Measurements from ENCODE around the gene CADPS2.

The CADPS2 gene

DNA sequence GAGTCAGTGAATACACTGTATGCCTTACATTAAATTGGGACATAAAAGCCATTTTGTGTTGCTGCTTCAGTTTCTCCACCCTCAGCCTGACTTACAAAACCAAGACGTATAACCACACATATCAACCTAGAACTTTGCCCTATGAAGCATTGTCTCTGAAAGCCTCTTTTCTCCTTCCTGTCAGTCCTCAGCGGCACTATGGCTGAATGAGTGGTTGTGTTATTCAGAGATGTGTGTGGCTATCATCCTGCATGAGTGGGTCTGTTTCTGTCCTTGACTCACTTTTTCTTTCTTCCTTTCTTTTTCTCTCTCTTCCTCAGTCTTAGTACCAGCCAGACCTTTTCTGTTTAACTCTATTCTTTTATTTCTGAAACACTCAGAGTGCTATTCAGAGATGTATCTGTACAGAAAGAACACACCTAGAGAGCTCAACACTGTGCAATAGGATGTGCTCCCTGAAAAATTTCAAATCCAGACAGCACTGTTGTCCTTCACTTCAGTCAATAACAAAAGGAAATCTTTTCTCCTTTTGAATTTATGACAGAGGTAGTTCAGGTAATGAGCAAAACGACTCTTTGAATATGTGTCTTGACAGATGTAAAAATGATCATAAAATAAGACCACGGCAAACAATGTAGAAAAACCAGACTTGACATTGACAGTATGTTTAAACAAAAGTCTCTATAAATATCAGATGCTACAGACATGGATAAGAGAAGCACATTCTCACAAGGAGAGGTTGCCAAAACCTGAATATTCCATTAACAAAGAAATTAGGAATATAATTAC, 418.4 kb downstream of the CADPS2 start:
- TF ChIP-seq, protein P1, sequence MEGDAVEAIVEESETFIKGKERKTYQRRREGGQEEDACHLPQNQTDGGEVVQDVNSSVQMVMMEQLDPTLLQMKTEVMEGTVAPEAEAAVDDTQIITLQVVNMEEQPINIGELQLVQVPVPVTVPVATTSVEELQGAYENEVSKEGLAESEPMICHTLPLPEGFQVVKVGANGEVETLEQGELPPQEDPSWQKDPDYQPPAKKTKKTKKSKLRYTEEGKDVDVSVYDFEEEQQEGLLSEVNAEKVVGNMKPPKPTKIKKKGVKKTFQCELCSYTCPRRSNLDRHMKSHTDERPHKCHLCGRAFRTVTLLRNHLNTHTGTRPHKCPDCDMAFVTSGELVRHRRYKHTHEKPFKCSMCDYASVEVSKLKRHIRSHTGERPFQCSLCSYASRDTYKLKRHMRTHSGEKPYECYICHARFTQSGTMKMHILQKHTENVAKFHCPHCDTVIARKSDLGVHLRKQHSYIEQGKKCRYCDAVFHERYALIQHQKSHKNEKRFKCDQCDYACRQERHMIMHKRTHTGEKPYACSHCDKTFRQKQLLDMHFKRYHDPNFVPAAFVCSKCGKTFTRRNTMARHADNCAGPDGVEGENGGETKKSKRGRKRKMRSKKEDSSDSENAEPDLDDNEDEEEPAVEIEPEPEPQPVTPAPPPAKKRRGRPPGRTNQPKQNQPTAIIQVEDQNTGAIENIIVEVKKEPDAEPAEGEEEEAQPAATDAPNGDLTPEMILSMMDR (conservative IDR thresholded peaks at IDR 0.05; ENCODE audit: low read depth): no peak
- CTCF ChIA-PET: no interaction called here
- DNase-seq (ENCODE audit: low spot score): no peak
- POLR2A ChIA-PET (ENCODE audit: low non-redundant PET): no interaction called here
- H3K27ac ChIP-seq: no peak overlapping the region

DNA sequence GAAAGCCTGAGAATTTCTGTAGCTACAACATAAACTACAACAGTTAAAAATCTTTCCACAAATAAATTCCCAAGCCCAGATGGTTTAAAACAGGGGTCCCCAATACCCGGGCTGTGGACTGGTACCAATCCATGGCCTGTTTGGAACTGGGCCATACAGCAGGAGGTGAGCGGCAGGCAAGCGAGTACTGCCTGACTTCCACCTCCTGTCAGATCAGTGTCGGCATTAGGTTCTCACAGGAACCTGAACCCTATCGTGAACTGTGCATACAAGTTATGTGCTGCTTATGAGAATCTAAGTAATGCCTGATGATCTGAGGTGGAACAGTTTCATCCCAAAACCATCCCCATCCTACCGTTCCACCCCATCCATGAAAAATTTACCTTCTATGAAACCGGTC, 421.0 kb downstream of the CADPS2 start:
- ChIA-PET POLR2A (ENCODE audit: low non-redundant PET) (no interaction called here), CTCF (no interaction called here)
- H3K27ac ChIP-seq: no peak overlapping the region
- TF ChIP-seq, protein P1 (conservative IDR thresholded peaks at IDR 0.05; ENCODE audit: low read depth): no peak
- DNase-seq (ENCODE audit: low spot score): no peak

DNA sequence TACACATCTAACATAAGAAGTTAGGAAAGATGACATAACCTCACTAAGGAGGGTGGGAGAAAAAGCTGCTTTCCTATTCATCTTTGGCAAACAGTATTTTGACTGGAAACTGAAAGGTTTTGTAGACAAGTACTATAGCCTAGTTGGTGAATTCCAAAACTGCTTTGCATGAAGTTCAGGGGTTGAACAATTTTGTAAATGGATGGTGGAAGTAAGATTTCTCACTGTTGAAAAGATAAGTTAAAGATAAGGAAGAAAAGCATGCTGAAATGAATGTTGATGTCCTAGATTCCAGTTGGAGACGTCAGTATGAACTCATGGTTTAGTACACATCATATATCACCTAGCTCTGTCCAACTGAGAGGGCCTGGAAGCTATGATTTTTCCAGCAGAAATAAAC, 422.6 kb downstream of the CADPS2 start:
- ChIA-PET POLR2A (ENCODE audit: low non-redundant PET) (no interaction called here), CTCF (no interaction called here)
- DNase-seq (ENCODE audit: low spot score): no peak
- no peak overlapping the region for H3K27ac ChIP-seq
- TF ChIP-seq, protein P1 (conservative IDR thresholded peaks at IDR 0.05; ENCODE audit: low read depth): no peak

DNA sequence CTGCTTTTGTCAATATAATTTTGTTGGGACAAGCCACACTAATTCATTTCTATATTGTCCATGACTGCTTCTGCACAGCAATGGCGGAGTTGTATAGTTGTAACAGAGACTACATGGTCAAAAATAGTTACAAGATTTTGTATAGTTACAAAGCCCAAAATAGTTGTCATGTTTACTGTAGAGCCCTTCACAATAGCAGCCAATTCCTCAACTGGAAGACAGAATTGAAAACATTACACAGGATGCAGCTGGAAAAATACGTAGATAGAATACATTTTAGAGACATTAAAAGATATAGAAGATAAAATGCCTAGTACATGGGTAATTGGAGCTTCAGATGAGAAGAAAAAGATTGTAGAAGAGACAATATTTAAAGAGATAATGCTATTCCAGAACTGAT, 425.3 kb downstream of the CADPS2 start:
- no peak for DNase-seq (ENCODE audit: low spot score)
- TF ChIP-seq, protein P1 (conservative IDR thresholded peaks at IDR 0.05; ENCODE audit: low read depth): no peak
- no peak overlapping the region for H3K27ac ChIP-seq
- ChIA-PET POLR2A (ENCODE audit: low non-redundant PET) (no interaction called here), CTCF (no interaction called here)

DNA sequence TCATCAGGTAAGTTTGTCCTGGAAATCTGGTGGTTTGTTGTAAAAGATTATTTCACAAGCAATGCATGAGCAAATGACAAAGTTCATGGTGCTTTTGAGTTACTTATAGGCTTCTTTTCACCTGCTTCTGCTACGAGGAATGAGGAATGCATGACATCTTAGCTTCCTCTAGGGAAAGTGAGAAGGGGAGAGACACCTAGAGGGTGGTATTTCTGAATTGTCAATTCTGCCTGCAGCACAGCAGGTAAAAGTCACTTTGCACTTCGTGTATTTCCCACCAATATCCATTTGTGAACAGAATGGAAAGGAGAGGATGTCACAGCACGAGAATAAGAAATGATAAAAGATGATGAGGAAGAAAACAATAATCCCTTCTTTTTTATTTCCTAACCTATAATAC, 428.3 kb downstream of the CADPS2 start:
- POLR2A ChIA-PET (ENCODE audit: low non-redundant PET): no interaction called here
- CTCF ChIA-PET: no interaction called here
- DNase-seq (ENCODE audit: low spot score): no peak
- H3K27ac ChIP-seq: no peak overlapping the region
- TF ChIP-seq, protein P1 (conservative IDR thresholded peaks at IDR 0.05; ENCODE audit: low read depth): no peak

DNA sequence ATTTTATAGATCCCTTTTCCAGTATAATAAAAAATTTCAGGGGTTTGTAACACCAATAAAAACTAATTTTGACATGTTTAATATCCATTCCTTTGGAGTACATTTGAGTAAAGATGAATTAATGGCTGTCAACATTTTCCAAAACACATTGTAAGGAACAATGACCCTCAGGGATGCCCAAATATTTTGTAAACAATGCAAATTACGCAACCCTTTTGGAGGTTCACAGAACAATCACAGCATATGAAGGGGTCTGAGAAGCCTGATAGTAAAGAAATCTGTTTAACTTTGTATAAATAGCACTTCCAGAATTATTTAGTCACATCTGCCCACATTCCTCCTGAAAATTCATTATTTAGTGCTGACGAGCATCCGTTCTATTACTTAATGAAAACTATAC, 428.9 kb downstream of the CADPS2 start:
- ChIA-PET CTCF (no interaction called here), POLR2A (ENCODE audit: low non-redundant PET) (no interaction called here)
- no peak for DNase-seq (ENCODE audit: low spot score)
- H3K27ac ChIP-seq: no peak overlapping the region
- TF ChIP-seq, protein P1 (conservative IDR thresholded peaks at IDR 0.05; ENCODE audit: low read depth): no peak
